ENCODE data around the gene LNP1. TPM values are rescaled to one million over a fixed set of nuclear protein-coding genes. Genes with fewer than 3 reads are reported as not detected.

The LNP1 gene
- total and polyA plus RNA-seq, 12 donors = 0.71 to 6.5 (median 2.4) TPM

GRCh38 chr3:100416863-100417262 is 15.5 kb downstream of the LNP1 start:
- Histone ChIP-seq H3K36me3 (replicated peaks in 1 of 2) (no peaks in the 10 kb centered on the region), H3K9me3 (replicated peaks in 1 of 3) (no peaks in the 10 kb centered on the region), H3K27me3 (no peaks in the 10 kb centered on the region), H3K4me3 (no peak overlapping the region), H3K27ac (no peak overlapping the region), H3K4me1 (replicated peaks in 1 of 2) (no peaks in the 10 kb centered on the region)
- no peak for DNase-seq
- intact Hi-C loops (cut with DNase I) = no loop called here
- 38 to 69% (median 62%) methylated on average over 1 of the region's 1 CpG for WGBS, 4 donors
- TF ChIP-seq CTCF (IDR thresholded peaks at IDR 0.05) (no peak), POLR2A (IDR thresholded peaks at IDR 0.05) (no peak)

GRCh38 chr3:100419406-100419805 is 18.1 kb downstream of the LNP1 start:
- no peak overlapping the region for H3K4me3 ChIP-seq
- 84 to 93% (median 91%) methylated on average over 1 of the region's 1 CpG for WGBS, 4 donors
- no peaks in the 10 kb centered on the region for H3K27me3 ChIP-seq
- no peak overlapping the region for H3K27ac ChIP-seq
- no peaks in the 10 kb centered on the region for H3K9me3 ChIP-seq (replicated peaks in 1 of 3)
- no peaks in the 10 kb centered on the region for H3K4me1 ChIP-seq (replicated peaks in 1 of 2)
- intact Hi-C loops (cut with DNase I) = no loop called here
- no peak for DNase-seq
- no peaks in the 10 kb centered on the region for H3K36me3 ChIP-seq (replicated peaks in 1 of 2)
- no peak for TF ChIP-seq CTCF (IDR thresholded peaks at IDR 0.05)
- TF ChIP-seq POLR2A (IDR thresholded peaks at IDR 0.05) = no peak

GRCh38 chr3:100420885-100421284 is 19.5 kb downstream of the LNP1 start:
- no peak overlapping the region for H3K27ac ChIP-seq
- TF ChIP-seq CTCF (IDR thresholded peaks at IDR 0.05) (no peak), POLR2A (IDR thresholded peaks at IDR 0.05) (no peak)
- 79 to 94% (median 86%) methylated on average over 2 of the region's 2 CpGs for WGBS, 4 donors
- no peak overlapping the region for H3K4me3 ChIP-seq
- intact Hi-C loops (cut with DNase I) = no loop called here
- H3K36me3 ChIP-seq (replicated peaks in 1 of 2) = no peaks in the 10 kb centered on the region
- H3K27me3 ChIP-seq = no peaks in the 10 kb centered on the region
- no peaks in the 10 kb centered on the region for H3K9me3 ChIP-seq (replicated peaks in 1 of 3)
- H3K4me1 ChIP-seq (replicated peaks in 1 of 2) = no peaks in the 10 kb centered on the region
- no peak for DNase-seq

GRCh38 chr3:100423611-100424010 is 22.3 kb downstream of the LNP1 start:
- H3K4me1 ChIP-seq (replicated peaks in 1 of 2) = no peaks in the 10 kb centered on the region
- 87 to 100% (median 94%) methylated on average over 2 to 5 of the region's 5 CpGs for WGBS, 4 donors
- no peaks in the 10 kb centered on the region for H3K27me3 ChIP-seq
- no peak overlapping the region for H3K4me3 ChIP-seq
- H3K9me3 ChIP-seq (replicated peaks in 1 of 3) = no peaks in the 10 kb centered on the region
- no peak overlapping the region for H3K27ac ChIP-seq
- intact Hi-C loops (cut with DNase I) = no loop called here
- DNase-seq = no peak
- no peaks in the 10 kb centered on the region for H3K36me3 ChIP-seq (replicated peaks in 1 of 2)
- TF ChIP-seq POLR2A (IDR thresholded peaks at IDR 0.05) (no peak), CTCF (IDR thresholded peaks at IDR 0.05) (no peak)
